Tibial nerve (tissue), 4 donors: Measurements from ENCODE around the gene CTBP2. TPM values are rescaled to one million over a fixed set of nuclear protein-coding genes. Genes with fewer than 3 reads are reported as not detected.

Experiments used
- DNase-seq, 2 donors: peaks; one replicate each; pipeline ENCODE4 v3.0.0-alpha.2; 2019; ENCODE audit warnings: low spot score in 2 of 2
- H3K27ac ChIP-seq, 4 donors: fragments of 200-600 bp; sonication (generic) in 3 of 4; one replicate each; pipeline ENCODE4 v1.5.1; 2017 to 2019; ENCODE audit warnings: mild to moderate bottlenecking in 1 of 4
- H3K27me3 ChIP-seq, 2 donors: fragments of 200-600 bp; sonication (generic) in 1 of 2; one replicate each; pipeline versions ENCODE4 v1.5.1 to v1.6.0; 2017 to 2019
- H3K36me3 ChIP-seq, 3 donors: fragments of 200-600 bp; sonication (generic); one replicate each; pipeline ENCODE4 v1.5.1; 2018 to 2019
- H3K4me1 ChIP-seq, 4 donors: fragments of 200-600 bp; sonication (generic) in 3 of 4; one replicate each; pipeline ENCODE4 v1.5.1; 2017 to 2019
- H3K4me3 ChIP-seq, 4 donors: fragments of 200-600 bp; sonication (generic) in 3 of 4; one replicate each; pipeline ENCODE4 v1.5.1; 2017 to 2019; ENCODE audit warnings: mild to moderate bottlenecking in 1 of 4, moderate library complexity in 1 of 4
- H3K9me3 ChIP-seq, 4 donors: fragments of 200-600 bp; sonication (generic) in 3 of 4; one replicate each; pipeline ENCODE4 v1.5.1; 2017 to 2019
- CTCF ChIP-seq, 5 experiments: fragments of 200-600 bp in 3 of 5; fragments of 450-650 bp in 2 of 5; sonication (generic) in 3 of 5; IDR thresholded peaks; one replicate each; pipeline ENCODE4 v1.5.1; 2016 to 2019; ENCODE audit warnings: antibody characterized with exemption in 5 of 5, mild to moderate bottlenecking in 3 of 5, moderate library complexity in 2 of 5
- EP300 ChIP-seq, 2 donors: sonication (generic); formaldehyde crosslinking; IDR thresholded peaks; one replicate each; pipeline ENCODE4 v1.6.1; 2017; ENCODE audit warnings: antibody characterized with exemption in 2 of 2, mild to moderate bottlenecking in 1 of 2
- POLR2A ChIP-seq, 2 donors: fragments of 450-650 bp; IDR thresholded peaks; one replicate each; pipeline ENCODE4 v1.6.1; 2017; ENCODE audit warnings: antibody characterized with exemption in 2 of 2, mild to moderate bottlenecking in 2 of 2, moderate library complexity in 2 of 2
- WGBS, 2 donors: methylation state at CpG; one replicate each; pipeline ENCODE4 v1.1.5; 2018; 5-methylcytosine and 5-hydroxymethylcytosine counted together
- total RNA-seq, 4 donors: library from RNA; depleted of rRNA; stranded (reverse); fragments of >200 nt; gene quantifications; one replicate each; pipeline ENCODE4 v1.1.0, GENCODE V29; 2016

Gene CTBP2
- total RNA-seq, 4 donors from 2014 or later: 40.4 to 97.9 (median 62.3) TPM

- WGBS, 2 donors: 72 to 74% methylated on average over 12 of the region's 12 CpGs
- H3K36me3 ChIP-seq: no peaks in the 10 kb centered on the region
- no peaks in the 10 kb centered on the region for H3K9me3 ChIP-seq
- no peaks in the 10 kb centered on the region for H3K4me1 ChIP-seq
- peaks cover 0 to 15% of the 10 kb centered on the region in 2 donors for H3K27me3 ChIP-seq
- no peak overlapping the region for H3K4me3 ChIP-seq
- DNase-seq: no peak
- TF ChIP-seq POLR2A (IDR thresholded peaks at IDR 0.05) (no peak), EP300 (IDR thresholded peaks at IDR 0.05) (no peak), CTCF (IDR thresholded peaks at IDR 0.05) (no peak)
- no peak overlapping the region for H3K27ac ChIP-seq
Observed at GRCh38 chr10:125171402-125172306, 11.3 kb upstream of the CTBP2 start.

DNA sequence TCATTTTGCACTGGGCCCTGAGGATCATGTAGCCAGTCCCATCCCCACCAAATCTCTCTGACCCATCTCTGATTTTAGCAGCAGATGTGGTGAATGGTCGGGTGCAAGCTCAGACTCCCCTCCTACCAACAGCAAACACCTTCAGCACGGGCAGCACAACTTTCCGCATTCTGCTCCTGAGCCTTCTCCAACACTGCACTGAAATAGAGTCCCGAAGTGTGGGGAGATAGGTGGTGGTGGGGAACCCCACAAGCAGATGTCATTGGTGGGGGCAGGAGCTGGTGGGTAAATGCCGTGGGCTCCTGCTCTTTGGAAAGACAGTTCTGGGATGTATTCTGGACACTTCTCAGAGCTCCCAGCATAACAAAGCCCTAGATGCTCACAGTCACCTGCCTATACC is 9.6 kb upstream of the CTBP2 start:
- no peaks in the 10 kb centered on the region for H3K36me3 ChIP-seq
- no peak for DNase-seq
- H3K9me3 ChIP-seq: no peaks in the 10 kb centered on the region
- 83% methylated on average over 5 of the region's 5 CpGs for WGBS, 2 donors
- peaks cover 0 to 7% of the 10 kb centered on the region in 2 donors for H3K27me3 ChIP-seq
- TF ChIP-seq POLR2A (IDR thresholded peaks at IDR 0.05) (no peak), EP300 (IDR thresholded peaks at IDR 0.05) (no peak), CTCF (IDR thresholded peaks at IDR 0.05) (no peak)
- H3K4me1 ChIP-seq: no peaks in the 10 kb centered on the region
- H3K27ac ChIP-seq: no peak overlapping the region
- H3K4me3 ChIP-seq: no peak overlapping the region

- peaks cover 0 to under 1% of the 10 kb centered on the region in 2 donors for H3K27me3 ChIP-seq
- no peak for TF ChIP-seq POLR2A (IDR thresholded peaks at IDR 0.05)
- TF ChIP-seq EP300 (IDR thresholded peaks at IDR 0.05): no peak
- TF ChIP-seq CTCF (IDR thresholded peaks at IDR 0.05): no peak
- 82 to 84% methylated on average over 7 of the region's 7 CpGs for WGBS, 2 donors
- no peak overlapping the region for H3K27ac ChIP-seq
- H3K9me3 ChIP-seq: no peaks in the 10 kb centered on the region
- DNase-seq: no peak
- H3K4me3 ChIP-seq: no peak overlapping the region
- H3K4me1 ChIP-seq: no peaks in the 10 kb centered on the region
- no peaks in the 10 kb centered on the region for H3K36me3 ChIP-seq
Observed at GRCh38 chr10:125169279-125169678, 8.9 kb upstream of the CTBP2 start.

- peaks cover 0 to 9% (median 1%) of the 10 kb centered on the region in 4 donors for H3K4me1 ChIP-seq
- H3K9me3 ChIP-seq: no peaks in the 10 kb centered on the region
- DNase-seq: no peak
- H3K36me3 ChIP-seq: no peaks in the 10 kb centered on the region
- no peak overlapping the region for H3K4me3 ChIP-seq
- TF ChIP-seq EP300 (IDR thresholded peaks at IDR 0.05) (no peak), POLR2A (IDR thresholded peaks at IDR 0.05) (no peak), CTCF (IDR thresholded peaks at IDR 0.05) (no peak)
- H3K27ac ChIP-seq: no peak overlapping the region
- no peaks in the 10 kb centered on the region for H3K27me3 ChIP-seq
- 96% methylated on average over 12 of the region's 12 CpGs for WGBS, 2 donors
Observed at GRCh38 chr10:125166658-125167057, 6.3 kb upstream of the CTBP2 start.
